Activated CD4-positive, alpha-beta T cell treated with anti-CD3 and anti-CD28 coated beads, Interleukin-10, Interleukin-2, amounts not matched to agents 100 ng/mL and 50 ng/mL, durations not matched to agents 16 hours and 8 hours (primary cell): ENCODE measurements around the gene CRBN.

Experiments
- DNase-seq: peaks from one replicate; pipeline ENCODE4 v3.0.0-alpha.2; 2020

The CRBN gene

GRCh38 chr3:3179407-3180094 lies at the start of gene CRBN:
Gene CRBN, minus strand, starts transcription at chr3:3179691. Its CDS starts 4 bp downstream, at chr3:3179687.
- DNase-seq, result peak; percentile 92

- DNase-seq, result no peak
Measured at GRCh38 chr3:3227640-3228039, 48.1 kb upstream of the CRBN start.

GRCh38 chr3:3221528-3221927 lies 42.0 kb upstream of the CRBN start:
- no peak for DNase-seq

GRCh38 chr3:3216401-3216800 lies 36.9 kb upstream of the CRBN start:
- DNase-seq, result no peak

- no peak for DNase-seq
Measured at GRCh38 chr3:3212781-3213440, 33.4 kb upstream of the CRBN start.

GRCh38 chr3:3209714-3210113 lies 30.2 kb upstream of the CRBN start:
- no peak for DNase-seq

- DNase-seq, result no peak
Measured at GRCh38 chr3:3209057-3209456, 29.6 kb upstream of the CRBN start.

- DNase-seq, result peak; percentile 68
Measured at GRCh38 chr3:3201611-3202010, 22.1 kb upstream of the CRBN start.

- DNase-seq, result peak; percentile 66
Measured at GRCh38 chr3:3200632-3201212, 21.2 kb upstream of the CRBN start.

- no peak for DNase-seq
Measured at GRCh38 chr3:3199306-3199705, 19.8 kb upstream of the CRBN start.

GRCh38 chr3:3196148-3196861 lies 16.8 kb upstream of the CRBN start:
- DNase-seq, result peak; percentile 16

GRCh38 chr3:3194861-3195260 lies 15.4 kb upstream of the CRBN start:
- no peak for DNase-seq

GRCh38 chr3:3192286-3192675 lies 12.8 kb upstream of the CRBN start:
- no peak for DNase-seq

- peak; percentile 20 for DNase-seq
Measured at GRCh38 chr3:3191675-3192285, 12.3 kb upstream of the CRBN start.

GRCh38 chr3:3189961-3190360 lies 10.5 kb upstream of the CRBN start:
- DNase-seq, result no peak

GRCh38 chr3:3189102-3189727 lies 9.7 kb upstream of the CRBN start:
- no peak for DNase-seq

GRCh38 chr3:3184876-3185275 lies 5.4 kb upstream of the CRBN start:
- no peak for DNase-seq

GRCh38 chr3:3180456-3180855 lies 965 bp upstream of the CRBN start:
- no peak for DNase-seq

GRCh38 chr3:3178498-3179328 lies 778 bp downstream of the CRBN start:
- DNase-seq, result peak; percentile 16

- peak; percentile 24 for DNase-seq
Measured at GRCh38 chr3:3177861-3178497, 1.5 kb downstream of the CRBN start.

GRCh38 chr3:3172627-3173026 lies 6.9 kb downstream of the CRBN start:
- peak; percentile 12 for DNase-seq
